Activated CD4-positive, alpha-beta T cell treated with anti-CD3 and anti-CD28 coated beads, Interleukin-2, amount 50 U/mL, for 1 hour (primary cell): ENCODE measurements around the gene PTPRN2.
"Not testable (repeated sequence)": the region's sequence is repeated elsewhere in the genome, so short reads cannot be mapped to it uniquely, and the experiment has no call there.

ENCODE experiments used
- DNase-seq: peaks from one replicate; pipeline ENCODE4 v3.0.0-alpha.2; 2020

PTPRN2 gene

GRCh38 chr7:157903296-157903695 is 684.3 kb downstream of the PTPRN2 start:
- DNase-seq = no peak

DNA sequence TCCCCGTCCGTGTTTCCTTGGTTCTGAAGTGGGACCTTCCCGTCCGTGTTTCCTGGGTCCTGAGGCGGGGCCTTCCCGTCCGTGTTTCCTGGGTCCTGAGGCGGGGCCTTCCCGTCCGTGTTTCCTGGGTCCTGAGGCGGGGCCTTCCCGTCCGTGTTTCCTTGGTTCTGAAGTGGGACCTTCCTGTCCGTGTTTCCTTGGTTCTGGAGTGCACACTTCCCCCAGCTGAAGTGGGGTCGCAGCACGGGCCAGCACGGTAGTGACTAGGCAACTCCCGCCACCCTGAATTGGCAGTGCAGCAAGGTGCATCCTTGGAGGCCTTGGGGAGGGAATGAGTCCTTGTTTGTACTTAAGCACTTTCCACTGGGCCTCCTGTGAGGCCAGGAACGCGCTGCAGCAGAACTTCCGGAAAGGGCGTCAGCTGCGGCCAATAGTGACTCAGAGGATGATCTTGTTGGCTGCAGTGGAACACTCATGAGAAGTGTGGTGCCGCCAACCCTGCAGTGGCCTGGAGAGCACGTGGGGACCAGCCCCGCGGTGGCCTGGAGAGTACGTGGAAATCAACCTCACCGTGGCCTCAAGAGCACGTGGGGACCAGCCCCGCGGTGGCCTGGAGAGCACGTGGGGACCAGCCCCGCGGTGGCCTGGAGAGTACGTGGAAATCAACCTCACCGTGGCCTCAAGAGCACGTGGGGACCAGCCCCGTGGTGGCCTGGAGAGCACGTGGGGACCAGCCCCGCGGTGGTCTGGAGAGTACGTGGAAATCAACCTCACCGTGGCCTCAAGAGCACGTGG is 685.6 kb downstream of the PTPRN2 start:
- not testable (repeated sequence) for DNase-seq

DNA sequence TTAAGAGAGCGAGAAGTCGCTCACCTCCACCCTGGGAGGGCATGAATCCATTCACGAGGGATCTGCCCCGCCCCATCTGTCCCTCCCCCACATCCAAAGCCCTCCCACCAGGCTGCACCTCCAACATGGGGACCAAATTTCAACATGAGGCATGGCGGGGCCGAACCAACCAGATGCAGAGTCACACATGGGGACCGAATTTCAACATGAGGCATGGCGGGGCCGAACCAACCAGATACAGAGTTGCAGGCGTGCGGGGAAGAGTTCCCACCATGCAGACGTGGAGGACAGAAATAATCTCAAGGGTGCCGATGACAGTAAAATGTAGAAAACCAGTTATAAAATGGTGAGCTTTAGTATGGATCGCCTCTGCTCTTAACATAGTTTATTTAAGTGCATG is 686.5 kb downstream of the PTPRN2 start:
- DNase-seq = no peak

DNA sequence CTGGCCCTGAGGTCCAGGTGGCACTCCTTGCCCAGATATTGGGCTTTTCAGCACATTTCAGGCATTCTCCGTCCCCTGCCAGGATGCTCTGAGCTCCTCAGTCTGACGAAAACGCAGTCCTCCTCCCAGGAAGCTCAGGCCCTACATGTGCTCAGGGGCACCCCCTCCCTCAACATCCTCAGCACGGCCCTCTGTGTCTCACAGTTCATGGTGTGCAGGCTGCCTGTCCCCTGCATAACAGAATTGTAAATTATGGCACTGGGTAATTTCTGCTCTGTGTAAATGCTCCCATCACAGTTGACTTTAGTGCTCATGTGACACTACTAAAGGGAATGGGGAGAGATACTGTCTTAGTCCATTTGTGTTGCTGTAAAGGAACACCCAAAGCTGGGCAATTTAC is 687.1 kb downstream of the PTPRN2 start:
- no peak for DNase-seq

DNA sequence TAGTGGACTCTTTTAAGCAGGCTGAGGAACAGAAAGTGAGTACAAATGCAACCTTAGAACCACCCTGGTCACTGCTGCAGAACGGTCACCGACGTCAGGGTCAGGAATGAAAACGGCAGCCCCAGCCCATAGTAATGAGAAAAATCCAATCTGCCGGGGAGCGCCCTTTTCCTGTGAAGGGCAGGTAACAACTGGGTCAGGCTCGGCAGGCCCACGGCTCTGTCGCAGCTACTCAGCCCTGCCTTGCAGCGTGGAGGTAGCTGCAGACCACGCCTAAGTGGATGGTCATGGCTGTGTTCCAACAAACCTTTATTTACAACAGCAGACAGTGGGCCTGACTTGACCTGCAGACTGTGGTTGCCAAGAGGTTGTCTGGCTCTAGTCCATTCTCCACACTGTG is 687.6 kb downstream of the PTPRN2 start:
- DNase-seq = no peak

DNA sequence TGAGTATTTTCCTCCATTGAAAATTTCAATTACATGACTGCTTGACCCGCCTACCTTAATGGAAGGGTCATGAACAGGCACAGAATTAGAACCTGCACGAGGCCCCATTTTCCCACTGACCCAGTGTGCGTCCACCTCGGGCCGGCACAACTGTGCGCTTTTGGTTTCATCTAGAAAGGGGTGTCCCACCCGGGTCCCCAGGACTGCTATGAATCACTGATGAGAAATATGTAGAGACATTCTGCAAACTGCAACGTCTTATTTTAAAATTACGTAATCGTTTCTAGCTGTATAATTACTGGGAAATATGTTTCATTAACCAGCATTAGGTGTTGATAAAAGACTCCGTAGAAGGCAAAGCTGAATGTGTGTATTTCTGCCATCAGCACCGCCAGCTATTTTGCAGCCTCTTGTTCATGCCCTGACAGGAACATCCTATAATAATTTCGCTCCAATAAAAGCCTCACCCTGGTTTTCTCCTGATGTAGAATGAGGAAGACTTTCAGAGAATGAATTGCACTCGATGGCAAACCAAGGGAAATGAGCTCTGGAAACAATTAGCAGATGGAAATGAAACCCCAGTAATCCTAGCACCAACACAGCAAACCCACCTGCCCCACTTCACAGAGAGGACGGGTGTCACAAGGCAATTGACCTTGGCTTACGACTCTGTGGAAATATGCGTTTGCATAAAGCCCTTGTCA is 688.7 kb downstream of the PTPRN2 start:
- DNase-seq = no peak

GRCh38 chr7:157898261-157898660 is 689.4 kb downstream of the PTPRN2 start:
- DNase-seq = no peak

GRCh38 chr7:157897681-157898080 is 689.9 kb downstream of the PTPRN2 start:
- no peak for DNase-seq

GRCh38 chr7:157896774-157897555 is 690.7 kb downstream of the PTPRN2 start:
- no peak for DNase-seq

- DNase-seq = not testable (repeated sequence)
Measured at GRCh38 chr7:157896376-157896675, 691.3 kb downstream of the PTPRN2 start.

DNA sequence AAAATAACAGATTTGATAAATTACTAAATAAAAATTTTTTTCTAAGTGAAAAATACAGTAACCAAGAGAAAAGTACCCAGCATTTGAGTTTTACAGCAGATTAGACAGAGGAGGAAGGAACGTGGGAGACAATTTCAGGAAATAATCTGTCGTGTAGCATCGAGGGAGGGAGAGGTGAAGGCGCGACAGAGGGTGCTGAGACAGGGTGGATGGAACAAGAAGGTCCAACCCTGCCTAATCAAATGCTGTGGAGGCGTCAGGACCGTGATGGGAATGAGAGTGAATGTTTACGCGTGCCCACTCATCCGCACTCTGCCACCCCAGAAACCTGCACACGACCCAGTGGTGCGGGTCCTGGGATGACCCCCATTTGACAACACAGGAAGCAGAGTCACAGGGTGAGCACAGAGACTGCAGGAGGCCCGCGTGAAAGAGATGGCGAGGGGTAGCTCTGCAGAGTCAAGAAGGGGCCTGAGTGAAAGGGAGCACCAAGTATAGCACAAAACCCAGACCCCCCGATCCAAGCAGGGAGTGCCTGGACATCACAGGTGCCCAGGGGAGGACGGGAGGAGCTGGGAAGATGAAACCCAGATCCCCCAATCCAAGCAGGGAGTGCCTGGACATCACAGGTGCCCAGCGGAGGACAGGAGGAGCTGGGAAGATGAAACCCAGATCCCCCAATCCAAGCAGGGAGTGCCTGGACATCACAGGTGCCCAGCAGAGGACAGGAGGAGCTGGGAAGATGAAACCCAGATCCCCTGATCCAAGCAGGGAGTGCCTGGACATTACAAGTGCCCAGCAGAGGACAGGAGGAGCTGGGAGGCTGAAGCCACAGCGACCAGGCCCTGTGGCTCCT is 691.9 kb downstream of the PTPRN2 start:
- no peak for DNase-seq

DNA sequence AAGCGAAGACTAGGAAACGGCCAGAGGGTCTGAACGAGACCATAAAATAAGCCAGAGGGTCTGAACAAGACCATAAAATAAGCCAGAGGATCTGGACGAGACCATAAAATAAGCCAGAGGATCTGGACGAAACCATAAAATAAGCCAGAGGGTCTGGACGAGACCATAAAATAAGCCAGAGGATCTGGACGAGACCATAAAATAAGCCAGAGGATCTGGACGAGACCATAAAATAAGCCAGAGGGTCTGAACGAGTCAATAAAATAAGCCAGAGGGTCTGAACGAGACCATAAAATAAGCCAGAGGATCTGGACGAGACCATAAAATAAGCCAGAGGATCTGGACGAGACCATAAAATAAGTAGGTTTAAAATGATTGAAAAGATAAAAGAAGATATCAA is 692.5 kb downstream of the PTPRN2 start:
- not testable (repeated sequence) for DNase-seq

- no peak for DNase-seq
Measured at GRCh38 chr7:157893535-157894044, 694.0 kb downstream of the PTPRN2 start.

- no peak for DNase-seq
Measured at GRCh38 chr7:157892751-157893523, 694.7 kb downstream of the PTPRN2 start.

DNA sequence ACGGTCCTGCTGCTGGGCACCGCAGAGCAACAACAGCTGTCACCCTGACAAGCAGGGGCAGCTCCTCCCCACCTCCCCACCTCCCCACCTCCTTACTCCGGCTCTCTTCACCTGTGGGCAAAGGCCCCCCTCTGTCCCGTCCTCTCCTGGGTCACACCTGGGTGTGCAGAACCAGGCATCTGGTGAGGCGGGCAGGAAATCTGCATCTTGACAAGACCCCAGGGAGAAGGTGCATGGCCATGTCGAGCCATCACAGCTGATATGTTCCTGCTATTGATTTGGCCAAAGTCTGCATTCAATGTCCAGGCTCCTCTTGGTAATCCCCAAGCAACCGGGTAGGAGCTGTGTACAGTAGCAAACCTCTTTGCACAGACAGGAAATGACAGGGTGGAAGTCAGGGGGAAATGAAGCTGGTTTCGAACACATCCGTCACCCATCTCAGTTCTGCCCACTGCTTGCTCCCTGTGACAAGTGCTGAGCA is 696.7 kb downstream of the PTPRN2 start:
- DNase-seq = no peak

- DNase-seq = no peak
Measured at GRCh38 chr7:157889480-157889879, 698.1 kb downstream of the PTPRN2 start.

DNA sequence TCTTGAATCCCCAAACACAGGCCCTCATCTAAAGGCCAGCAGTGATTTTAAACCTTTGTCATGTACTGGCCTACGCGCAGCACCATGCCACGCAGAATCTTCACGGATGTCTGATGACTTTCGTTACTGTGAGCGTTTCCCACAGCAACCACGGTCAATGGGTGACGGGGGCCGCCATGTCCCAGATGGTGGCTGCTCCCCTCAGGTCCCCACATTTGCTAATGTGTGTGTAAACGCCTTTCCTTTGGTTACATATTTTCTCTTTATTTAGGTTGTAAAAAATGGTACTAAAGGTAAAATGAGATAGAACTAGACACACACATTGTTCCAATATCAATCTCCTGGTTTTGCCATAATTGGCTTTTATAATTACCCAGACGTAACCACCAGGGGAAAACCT is 699.0 kb downstream of the PTPRN2 start:
- no peak for DNase-seq

DNA sequence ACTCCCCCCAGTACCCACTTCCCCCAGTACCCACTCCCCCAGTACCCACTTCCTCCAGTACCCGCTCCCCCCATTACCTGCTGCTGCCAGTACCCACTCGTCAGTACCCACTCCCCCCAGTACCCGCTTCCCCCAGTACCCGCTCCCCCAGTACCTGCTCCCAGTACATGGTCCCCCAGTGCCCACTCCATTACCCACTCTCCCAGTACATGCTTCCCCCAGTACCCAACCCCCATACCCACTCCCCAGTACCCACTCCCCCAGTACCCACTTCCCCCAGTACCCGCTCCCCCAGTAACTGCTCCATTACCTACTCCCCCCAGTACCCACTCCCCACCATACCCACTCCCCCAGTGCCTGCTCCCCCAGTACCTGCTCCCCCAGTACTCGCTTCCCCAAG is 700.2 kb downstream of the PTPRN2 start:
- DNase-seq = no peak

GRCh38 chr7:157886711-157887110 is 700.9 kb downstream of the PTPRN2 start:
- no peak for DNase-seq

- no peak for DNase-seq
Measured at GRCh38 chr7:157886266-157886665, 701.4 kb downstream of the PTPRN2 start.

DNA sequence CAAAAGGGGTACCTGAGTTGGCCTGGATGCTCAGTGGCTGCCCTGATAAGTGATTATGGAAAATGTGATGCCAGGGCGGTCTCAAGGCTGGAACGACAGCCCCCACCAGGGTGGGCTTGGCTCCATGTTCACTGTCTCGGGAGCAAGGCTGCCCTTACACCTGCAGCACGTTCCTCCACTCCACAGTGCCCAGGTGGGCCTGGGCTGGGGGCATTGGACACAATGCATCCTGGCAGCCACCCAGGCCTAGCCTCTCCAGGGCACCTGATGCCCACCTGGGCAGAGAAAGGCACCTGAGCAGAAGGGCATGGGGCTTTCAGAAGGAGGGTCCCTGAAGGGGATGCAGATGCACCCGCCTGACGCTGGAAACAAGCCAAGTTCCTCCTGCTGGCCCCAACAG is 702.5 kb downstream of the PTPRN2 start:
- DNase-seq = no peak
